Mesodermal cell (in vitro differentiated cells): ENCODE measurements around the gene PEPD.

ENCODE experiments used
- H3K27ac ChIP-seq: 2 replicates; pipeline ENCODE4 v1.7.0; 2013; ENCODE audit warnings: mild to moderate bottlenecking, low read depth, low read length, moderate library complexity; ENCODE audit not compliant: severe bottlenecking
- H3K36me3 ChIP-seq: 2 replicates; pipeline ENCODE4 v1.7.1; 2013; ENCODE audit warnings: mild to moderate bottlenecking, low read length, moderate library complexity; ENCODE audit not compliant: control insufficient read depth, insufficient read depth
- H3K4me1 ChIP-seq: one replicate; pipeline ENCODE4 v1.7.1; 2013; ENCODE audit warnings: mild to moderate bottlenecking, low read length; ENCODE audit not compliant: insufficient read depth, control insufficient read depth, poor library complexity, severe bottlenecking
- H3K4me3 ChIP-seq: 2 replicates; pipeline ENCODE4 v1.7.0; 2013; ENCODE audit warnings: low read length, control low read depth, mild to moderate bottlenecking; ENCODE audit not compliant: insufficient read depth, poor library complexity, severe bottlenecking; ENCODE audit errors: extremely low read depth
- H3K9me3 ChIP-seq: 2 replicates; pipeline ENCODE4 v1.7.1; 2013; ENCODE audit warnings: mild to moderate bottlenecking, low read length, moderate library complexity; ENCODE audit not compliant: control insufficient read depth
- WGBS, 2 experiments: methylation state at CpG; one replicate each; pipeline ENCODE4 v1.1.5; 2013; ENCODE audit warnings: missing lambda C conversion rate in 2 of 2; ENCODE audit not compliant: insufficient coverage in 2 of 2; 5-methylcytosine and 5-hydroxymethylcytosine counted together

Gene PEPD

GRCh38 chr19:33458171-33458633, 63.4 kb downstream of the PEPD start:
- Histone ChIP-seq H3K36me3 (peaks cover 3% of the 10 kb centered on the region), H3K9me3 (no peaks in the 10 kb centered on the region)

GRCh38 chr19:33456845-33457220, 64.8 kb downstream of the PEPD start:
- WGBS, 2 experiments, result 89 to 95% methylated on average over 10 of the region's 10 CpGs
- H3K36me3 ChIP-seq, result no peaks in the 10 kb centered on the region
- no peaks in the 10 kb centered on the region for H3K4me1 ChIP-seq
- no peak overlapping the region for H3K27ac ChIP-seq
- H3K9me3 ChIP-seq, result no peaks in the 10 kb centered on the region
- no peak overlapping the region for H3K4me3 ChIP-seq

More at GRCh38 chr19:33458171-33458633, 63.4 kb downstream of the PEPD start:
- H3K4me1 ChIP-seq, result no peaks in the 10 kb centered on the region
- 90 to 92% methylated on average over 7 of the region's 8 CpGs for WGBS, 2 experiments
- no peak overlapping the region for H3K4me3 ChIP-seq
- H3K27ac ChIP-seq, result no peak overlapping the region

- no peaks in the 10 kb centered on the region for H3K9me3 ChIP-seq
- no peak overlapping the region for H3K4me3 ChIP-seq
- 94 to 96% methylated on average over 7 to 9 of the region's 11 CpGs for WGBS, 2 experiments
- H3K27ac ChIP-seq, result no peak overlapping the region
- H3K36me3 ChIP-seq, result no peaks in the 10 kb centered on the region
- no peaks in the 10 kb centered on the region for H3K4me1 ChIP-seq
Observed at GRCh38 chr19:33456076-33456844, 65.3 kb downstream of the PEPD start.

DNA sequence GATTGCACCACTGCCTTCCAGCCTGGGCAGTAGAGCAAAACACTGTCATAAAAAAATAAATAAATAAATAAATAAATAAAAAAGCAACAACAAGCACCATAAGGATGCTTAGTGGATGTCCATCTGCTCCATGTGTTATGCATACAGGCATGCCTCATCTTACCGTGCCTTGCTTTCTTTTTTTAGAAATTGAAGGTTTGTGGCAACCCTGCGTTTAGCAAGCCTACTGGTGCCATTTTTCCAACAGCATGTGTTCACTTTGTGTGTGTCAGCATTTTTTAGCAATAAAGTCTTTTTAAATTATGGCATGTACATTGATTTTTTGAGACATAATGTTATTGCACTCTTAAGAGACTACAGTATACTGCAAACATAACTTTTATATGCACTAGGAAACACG, 68.3 kb downstream of the PEPD start:
- H3K27ac ChIP-seq, result no peak overlapping the region
- no peak overlapping the region for H3K4me3 ChIP-seq
- whole genome bisulfite sequencing, 2 experiments, result 100% methylated on average over 1 of the region's 3 CpGs; no CpG with 5 or more reads in 1 of the 2 experiments
- H3K36me3 ChIP-seq, result no peaks in the 10 kb centered on the region
- H3K4me1 ChIP-seq, result no peaks in the 10 kb centered on the region
- H3K9me3 ChIP-seq, result no peaks in the 10 kb centered on the region

DNA sequence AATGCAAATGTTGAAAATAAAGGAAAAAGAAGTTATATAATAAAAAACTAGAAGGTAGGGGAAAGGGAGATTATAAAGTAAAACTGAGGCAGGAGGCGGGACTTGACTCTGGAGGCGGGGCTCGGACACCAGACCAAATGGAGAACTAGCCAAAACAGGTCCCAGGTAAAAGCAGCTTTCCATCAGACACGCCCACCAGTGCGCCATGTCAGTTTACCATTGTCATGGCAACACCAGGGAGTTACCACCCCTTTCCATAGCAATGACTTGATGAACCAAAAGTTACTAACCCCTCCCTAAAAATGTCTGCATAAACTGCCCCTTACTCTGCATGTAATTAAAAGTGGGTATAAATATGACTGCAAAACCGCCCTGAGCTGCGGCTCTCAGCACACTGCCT, 70.9 kb downstream of the PEPD start:
- Histone ChIP-seq H3K9me3 (no peaks in the 10 kb centered on the region), H3K4me1 (no peaks in the 10 kb centered on the region), H3K4me3 (no peak overlapping the region), H3K27ac (no peak overlapping the region), H3K36me3 (no peaks in the 10 kb centered on the region)
- 93 to 95% methylated on average over 7 of the region's 7 CpGs for WGBS, 2 experiments

GRCh38 chr19:33449799-33450198, 71.8 kb downstream of the PEPD start:
- no peaks in the 10 kb centered on the region for H3K4me1 ChIP-seq
- no peaks in the 10 kb centered on the region for H3K9me3 ChIP-seq
- no peak overlapping the region for H3K27ac ChIP-seq
- H3K4me3 ChIP-seq, result no peak overlapping the region
- H3K36me3 ChIP-seq, result no peaks in the 10 kb centered on the region
- WGBS, 2 experiments, result 91 to 94% methylated on average over 6 of the region's 6 CpGs

GRCh38 chr19:33448159-33448516, 73.5 kb downstream of the PEPD start:
- Histone ChIP-seq H3K4me3 (no peak overlapping the region), H3K9me3 (no peaks in the 10 kb centered on the region), H3K27ac (no peak overlapping the region), H3K4me1 (no peaks in the 10 kb centered on the region), H3K36me3 (no peaks in the 10 kb centered on the region)
- 96 to 97% methylated on average over 5 to 9 of the region's 9 CpGs for WGBS, 2 experiments

- H3K4me3 ChIP-seq, result no peak overlapping the region
- H3K36me3 ChIP-seq, result no peaks in the 10 kb centered on the region
- WGBS, 2 experiments, result 88 to 91% methylated on average over 9 of the region's 18 CpGs
- no peaks in the 10 kb centered on the region for H3K9me3 ChIP-seq
- H3K4me1 ChIP-seq, result no peaks in the 10 kb centered on the region
- no peak overlapping the region for H3K27ac ChIP-seq
Observed at GRCh38 chr19:33447336-33448158, 74.0 kb downstream of the PEPD start.

- no peaks in the 10 kb centered on the region for H3K4me1 ChIP-seq
- H3K27ac ChIP-seq, result no peak overlapping the region
- no peak overlapping the region for H3K4me3 ChIP-seq
- no peaks in the 10 kb centered on the region for H3K9me3 ChIP-seq
- WGBS, 2 experiments, result 95 to 97% methylated on average over 16 to 23 of the region's 23 CpGs
- H3K36me3 ChIP-seq, result no peaks in the 10 kb centered on the region
Observed at GRCh38 chr19:33446330-33447293, 75.0 kb downstream of the PEPD start.
